Psoas muscle (tissue), 8 donors: ENCODE measurements around the gene UBAC2. TPM values are rescaled to one million over a fixed set of nuclear protein-coding genes. Genes with fewer than 3 reads are reported as not detected.

Experiments
- ATAC-seq, 4 donors: fragments of 200-7000 bp; cut with Tn5 transposase; one replicate each; pipeline ENCODE4 v1.9.1; 2020; ENCODE audit warnings: moderate library complexity in 3 of 4, mild to moderate bottlenecking in 2 of 4
- DNase-seq, 2 donors: peaks; one replicate each; pipeline ENCODE4 v3.0.0-alpha.2; 2020
- H3K27ac ChIP-seq: fragments of 200-600 bp; one replicate; pipeline ENCODE4 v1.8.0; 2022
- H3K27me3 ChIP-seq, 3 donors: fragments of 200-600 bp in 1 of 3; one replicate each; pipeline versions ENCODE4 v1.6.1 to v1.8.0; 2013 to 2022; ENCODE audit warnings: low read length in 2 of 3, mild to moderate bottlenecking in 2 of 3, moderate library complexity in 1 of 3; ENCODE audit not compliant: insufficient read depth in 3 of 3
- H3K36me3 ChIP-seq, 2 donors: fragments of 200-600 bp in 1 of 2; one replicate each; pipeline versions ENCODE4 v1.6.1 to v1.8.0; 2013 to 2022; ENCODE audit warnings: low read depth in 1 of 2, mild to moderate bottlenecking in 1 of 2, moderate library complexity in 1 of 2; ENCODE audit not compliant: insufficient read depth in 1 of 2
- H3K4me1 ChIP-seq: fragments of 200-600 bp; one replicate; pipeline ENCODE4 v1.8.0; 2022
- H3K4me3 ChIP-seq: fragments of 200-600 bp; one replicate; pipeline ENCODE4 v1.8.0; 2022; ENCODE audit warnings: mild to moderate bottlenecking
- H3K9me3 ChIP-seq: fragments of 200-600 bp; one replicate; pipeline ENCODE4 v1.8.0; 2022
- WGBS, 3 donors: extraction: QIAGEN DNeasy Blood & Tissue Kit; methylation state at CpG; one replicate each; pipeline versions ENCODE4 v1.1.6 to v1.1.7; 2013; 5-methylcytosine and 5-hydroxymethylcytosine counted together
- intact Hi-C, 2 donors: fragments of 100-400 bp; cut with DNase I; formaldehyde crosslinking; loops; one replicate each; pipeline versions ENCODE4 v1.11.0 to v1.14.2; 2022
- polyA plus RNA-seq, 3 donors: library from polyadenylated mRNA; stranded (reverse); fragments of 200-250 nt; gene quantifications; one replicate each; pipeline ENCODE4 v1.2.3, GENCODE V29; 2013
- total RNA-seq, 4 donors: library from RNA; stranded (reverse); fragmentation: NEBNext Ultra II Directional in 2 of 4; extraction: Animal tissue kit (Norgen Biotek cat#: 25700) in 2 of 4; gene quantifications; one replicate each; pipeline versions ENCODE4 v1.2.1 to v1.2.4, GENCODE V29; 2021 to 2023
- TF ChIP-seq, protein P1 (sequence below): fragments of 200-600 bp; IDR thresholded peaks from one replicate; pipeline ENCODE4 v1.8.0; 2022; ENCODE audit warnings: antibody characterized with exemption
- donor health status: healthy with polysubstance abuse.
- donor health status: DM: no; HTN: no; CAD: no; lungs with moderate emphysema.
- donor health status: Bipolar disorder and iron deficiency.
- donor health status: healthy.
- donor health status: DM: yes; HTN: yes; CAD: no.
- donor health status: DM: no; HTN: no; CAD: no.
- donor health status: DM: no; HTN: no; CAD: no.
- donor health status: DM: yes; HTN: yes; CAD: no.

Gene UBAC2
- total and polyA plus RNA-seq, 7 donors: 54.1 to 97.1 (median 71.7) TPM

DNA sequence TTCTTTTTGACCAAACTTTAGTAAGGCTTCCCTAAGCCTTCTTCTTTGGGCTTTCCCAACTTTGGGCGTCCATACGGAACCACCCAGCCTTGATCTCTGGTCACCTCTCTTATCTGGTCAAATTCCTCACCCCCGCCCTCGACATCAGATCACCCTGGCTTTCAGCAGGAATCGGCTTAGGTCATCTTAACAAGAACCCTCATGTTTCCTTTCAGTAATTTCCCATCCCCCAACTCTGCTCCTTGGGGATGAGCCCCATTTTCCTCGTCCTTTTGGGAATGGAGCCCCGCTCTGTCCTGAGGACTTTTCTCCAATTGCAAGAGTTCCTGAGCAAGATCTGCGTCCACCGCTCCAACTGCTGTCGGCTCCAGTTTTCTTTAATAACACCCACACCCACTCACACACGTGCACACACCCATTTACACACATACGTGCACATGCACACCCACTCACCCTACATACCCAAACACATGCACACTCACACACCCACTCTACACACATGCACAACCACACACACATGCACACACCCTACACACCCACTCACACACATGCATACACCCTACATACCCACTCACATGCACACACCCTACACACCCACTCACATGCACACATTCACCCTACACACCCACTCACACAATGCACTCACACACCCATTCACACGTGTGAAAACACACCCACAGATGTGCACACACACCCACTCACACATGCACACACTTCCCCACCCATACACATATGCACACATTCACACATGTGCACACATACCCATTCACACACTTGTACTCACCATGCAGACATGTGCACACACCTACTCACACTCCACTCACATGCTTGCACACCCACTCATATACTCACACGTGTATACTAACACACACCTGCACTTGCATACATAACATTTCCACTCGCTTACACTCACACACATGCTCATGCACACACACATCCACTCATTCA is 213.7 kb downstream of the UBAC2 start:
- DNase-seq (peak in 1 of 2 donors; percentile 12), ATAC-seq (no peak)
- no peak overlapping the region for H3K27ac ChIP-seq
- no peaks in the 10 kb centered on the region for H3K9me3 ChIP-seq
- TF ChIP-seq, protein P1, sequence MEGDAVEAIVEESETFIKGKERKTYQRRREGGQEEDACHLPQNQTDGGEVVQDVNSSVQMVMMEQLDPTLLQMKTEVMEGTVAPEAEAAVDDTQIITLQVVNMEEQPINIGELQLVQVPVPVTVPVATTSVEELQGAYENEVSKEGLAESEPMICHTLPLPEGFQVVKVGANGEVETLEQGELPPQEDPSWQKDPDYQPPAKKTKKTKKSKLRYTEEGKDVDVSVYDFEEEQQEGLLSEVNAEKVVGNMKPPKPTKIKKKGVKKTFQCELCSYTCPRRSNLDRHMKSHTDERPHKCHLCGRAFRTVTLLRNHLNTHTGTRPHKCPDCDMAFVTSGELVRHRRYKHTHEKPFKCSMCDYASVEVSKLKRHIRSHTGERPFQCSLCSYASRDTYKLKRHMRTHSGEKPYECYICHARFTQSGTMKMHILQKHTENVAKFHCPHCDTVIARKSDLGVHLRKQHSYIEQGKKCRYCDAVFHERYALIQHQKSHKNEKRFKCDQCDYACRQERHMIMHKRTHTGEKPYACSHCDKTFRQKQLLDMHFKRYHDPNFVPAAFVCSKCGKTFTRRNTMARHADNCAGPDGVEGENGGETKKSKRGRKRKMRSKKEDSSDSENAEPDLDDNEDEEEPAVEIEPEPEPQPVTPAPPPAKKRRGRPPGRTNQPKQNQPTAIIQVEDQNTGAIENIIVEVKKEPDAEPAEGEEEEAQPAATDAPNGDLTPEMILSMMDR: no peak
- no peak overlapping the region for H3K4me3 ChIP-seq
- H3K27me3 ChIP-seq: peaks cover 0 to 19% (median 6%) of the 10 kb centered on the region in 3 donors
- no peaks in the 10 kb centered on the region for H3K36me3 ChIP-seq
- intact Hi-C loops: no loop called here
- WGBS, 3 donors: 80 to 88% (median 84%) methylated on average over 15 of the region's 15 CpGs
- no peaks in the 10 kb centered on the region for H3K4me1 ChIP-seq

DNA sequence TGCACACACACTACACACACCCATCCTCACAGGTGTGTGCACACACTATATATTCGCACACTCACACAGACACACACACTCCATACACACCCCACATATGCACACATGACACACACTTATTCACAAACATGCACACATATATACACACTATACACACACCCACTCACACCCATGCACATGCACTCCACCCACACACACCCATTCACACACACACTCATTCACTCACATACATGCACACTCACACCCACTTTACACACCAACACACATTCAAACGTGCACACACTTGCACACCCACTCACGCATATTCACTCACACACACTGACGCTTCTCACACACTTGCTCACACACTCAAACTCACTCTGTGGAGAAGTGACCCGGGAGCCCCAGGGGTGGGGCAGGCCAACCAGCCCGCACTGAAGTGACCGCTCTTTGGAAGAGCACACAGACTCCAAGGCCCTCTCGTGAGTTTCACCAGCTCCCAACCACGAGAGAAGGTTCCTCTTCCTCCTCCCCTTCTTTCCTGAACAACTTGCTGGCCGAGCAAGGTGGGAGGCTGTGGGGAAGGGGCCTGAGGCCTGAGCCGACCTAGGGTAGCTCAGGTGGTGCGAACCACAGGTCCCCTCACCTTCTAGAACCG is 214.5 kb downstream of the UBAC2 start:
- 87 to 89% (median 87%) methylated on average over 12 to 13 of the region's 13 CpGs for WGBS, 3 donors
- intact Hi-C loops: no loop called here
- peak in 1 of 2 donors; percentile 41 for DNase-seq

DNA sequence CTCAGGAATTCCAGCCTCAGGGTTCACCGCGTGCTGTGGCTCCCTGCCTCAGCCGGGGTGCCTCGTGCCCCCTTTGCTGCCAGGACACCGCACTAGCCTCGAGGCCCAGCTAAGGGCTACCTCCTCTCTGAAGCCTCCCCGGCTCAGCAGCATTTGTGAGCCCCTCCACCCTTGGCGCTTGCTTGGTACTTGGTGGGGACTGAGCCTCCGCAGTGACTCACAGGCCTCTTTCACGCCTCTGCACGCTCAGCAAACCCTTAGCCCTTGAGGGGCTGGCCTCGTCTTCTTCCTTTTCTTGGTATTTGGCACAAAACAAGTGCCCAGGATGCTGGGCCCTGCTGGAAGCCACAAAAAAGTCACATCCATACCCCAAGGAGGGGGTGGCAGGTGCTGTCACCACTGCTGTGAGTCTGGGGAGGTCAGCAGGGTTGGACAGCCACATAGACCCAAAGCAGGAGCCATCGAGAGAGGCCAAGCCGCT is 215.2 kb downstream of the UBAC2 start:
- Histone ChIP-seq H3K27me3 (peaks cover 0 to 25% (median 6%) of the 10 kb centered on the region in 3 donors), H3K36me3 (no peaks in the 10 kb centered on the region), H3K9me3 (no peaks in the 10 kb centered on the region), H3K4me3 (no peak overlapping the region), H3K27ac (no peak overlapping the region), H3K4me1 (no peaks in the 10 kb centered on the region)
- intact Hi-C loops: no loop called here
- WGBS, 3 donors: 91 to 94% (median 91%) methylated on average over 14 of the region's 14 CpGs
- DNase-seq: peak in 1 of 2 donors; percentile 48
- no peak for ATAC-seq
- TF ChIP-seq, protein P1: no peak

More for the DNA sequence above, 214.5 kb downstream of the UBAC2 start:
- ATAC-seq: no peak
- H3K4me3 ChIP-seq: no peak overlapping the region
- no peaks in the 10 kb centered on the region for H3K36me3 ChIP-seq
- H3K27ac ChIP-seq: no peak overlapping the region
- H3K4me1 ChIP-seq: no peaks in the 10 kb centered on the region
- H3K27me3 ChIP-seq: peaks cover 0 to 21% (median 6%) of the 10 kb centered on the region in 3 donors
- no peaks in the 10 kb centered on the region for H3K9me3 ChIP-seq
- TF ChIP-seq, protein P1: no peak

DNA sequence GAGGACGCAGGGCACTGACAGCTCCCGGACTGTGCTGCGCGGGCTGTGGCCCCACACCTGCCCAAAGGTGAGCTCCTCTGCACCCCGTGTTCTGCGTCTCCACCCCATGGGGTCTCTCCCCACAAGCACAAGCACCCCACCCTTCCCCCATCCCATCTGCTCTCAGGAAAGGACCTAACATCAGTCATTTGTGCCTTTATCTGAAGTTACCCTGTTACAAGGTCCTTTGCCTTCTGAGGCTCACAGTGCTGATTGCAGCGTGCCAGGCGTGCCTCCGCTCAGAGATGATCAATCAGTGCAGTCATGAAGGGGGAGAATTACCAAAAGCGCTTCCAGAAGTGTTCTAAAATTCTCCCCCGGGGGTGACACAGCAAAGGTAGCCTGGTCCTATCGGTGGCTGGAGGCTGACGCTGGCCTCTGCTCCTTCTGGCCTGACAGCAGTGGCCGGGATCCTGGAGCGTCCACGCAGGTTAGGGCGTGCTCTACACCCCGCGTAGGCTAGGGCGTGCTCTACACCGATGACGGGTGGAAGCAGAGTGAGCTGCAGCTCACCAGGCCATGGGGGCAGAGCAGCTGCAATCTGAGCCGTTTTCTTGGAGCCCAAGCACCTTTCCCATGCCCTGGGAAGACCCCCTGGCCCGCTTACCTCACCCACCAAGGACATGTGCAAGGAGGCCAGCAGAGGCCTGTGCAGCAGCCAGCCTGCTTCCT is 215.9 kb downstream of the UBAC2 start:
- H3K36me3 ChIP-seq: no peaks in the 10 kb centered on the region
- peaks cover 0 to 25% (median 6%) of the 10 kb centered on the region in 3 donors for H3K27me3 ChIP-seq
- no peaks in the 10 kb centered on the region for H3K9me3 ChIP-seq
- intact Hi-C loops: no loop called here
- no peak overlapping the region for H3K4me3 ChIP-seq
- peak in 1 of 2 donors; percentile 39 for DNase-seq
- H3K4me1 ChIP-seq: no peaks in the 10 kb centered on the region
- WGBS, 3 donors: 80 to 87% (median 86%) methylated on average over 22 to 24 of the region's 24 CpGs
- TF ChIP-seq, protein P1: no peak
- H3K27ac ChIP-seq: no peak overlapping the region
- no peak for ATAC-seq
